ENCODE data around the gene SCAPER.

Gene SCAPER

GRCh38 chr15:76426941-76427340 lies 478.2 kb downstream of the SCAPER start:
- no peak for DNase-seq (ENCODE audit: low read depth)

GRCh38 chr15:76418352-76419140 lies 486.6 kb downstream of the SCAPER start:
- DNase-seq (ENCODE audit: low read depth): no peak

GRCh38 chr15:76401285-76401684 lies 503.9 kb downstream of the SCAPER start:
- DNase-seq (ENCODE audit: low read depth): no peak

- DNase-seq (ENCODE audit: low read depth): no peak
Measured at GRCh38 chr15:76398317-76399104, 506.6 kb downstream of the SCAPER start.

GRCh38 chr15:76393614-76394013 lies 511.5 kb downstream of the SCAPER start:
- DNase-seq (ENCODE audit: low read depth): no peak

GRCh38 chr15:76391847-76392246 lies 513.3 kb downstream of the SCAPER start:
- no peak for DNase-seq (ENCODE audit: low read depth)

GRCh38 chr15:76391309-76391708 lies 513.8 kb downstream of the SCAPER start:
- DNase-seq (ENCODE audit: low read depth): no peak

GRCh38 chr15:76390571-76390970 lies 514.6 kb downstream of the SCAPER start:
- no peak for DNase-seq (ENCODE audit: low read depth)

- no peak for DNase-seq (ENCODE audit: low read depth)
Measured at GRCh38 chr15:76386926-76387325, 518.2 kb downstream of the SCAPER start.

GRCh38 chr15:76386178-76386577 lies 519.0 kb downstream of the SCAPER start:
- no peak for DNase-seq (ENCODE audit: low read depth)

- no peak for DNase-seq (ENCODE audit: low read depth)
Measured at GRCh38 chr15:76384409-76384808, 520.7 kb downstream of the SCAPER start.

- no peak for DNase-seq (ENCODE audit: low read depth)
Measured at GRCh38 chr15:76382987-76383728, 522.0 kb downstream of the SCAPER start.

GRCh38 chr15:76381366-76381765 lies 523.8 kb downstream of the SCAPER start:
- no peak for DNase-seq (ENCODE audit: low read depth)

GRCh38 chr15:76380249-76380648 lies 524.9 kb downstream of the SCAPER start:
- no peak for DNase-seq (ENCODE audit: low read depth)

- no peak for DNase-seq (ENCODE audit: low read depth)
Measured at GRCh38 chr15:76378691-76379090, 526.4 kb downstream of the SCAPER start.

- DNase-seq (ENCODE audit: low read depth): no peak
Measured at GRCh38 chr15:76377751-76378150, 527.4 kb downstream of the SCAPER start.

GRCh38 chr15:76377217-76377616 lies 527.9 kb downstream of the SCAPER start:
- DNase-seq (ENCODE audit: low read depth): no peak

- DNase-seq (ENCODE audit: low read depth): no peak
Measured at GRCh38 chr15:76376816-76377215, 528.3 kb downstream of the SCAPER start.

GRCh38 chr15:76376029-76376428 lies 529.1 kb downstream of the SCAPER start:
- no peak for DNase-seq (ENCODE audit: low read depth)

- no peak for DNase-seq (ENCODE audit: low read depth)
Measured at GRCh38 chr15:76368122-76368621, 537.0 kb downstream of the SCAPER start.

GRCh38 chr15:76366714-76367113 lies 538.4 kb downstream of the SCAPER start:
- DNase-seq (ENCODE audit: low read depth): no peak

- DNase-seq (ENCODE audit: low read depth): no peak
Measured at GRCh38 chr15:76363251-76363650, 541.9 kb downstream of the SCAPER start.

All from stimulated activated CD8-positive, alpha-beta memory T cell treated with anti-CD3 and anti-CD28 coated beads, Interleukin-15, amount 100 ng/mL, for 24 hours (primary cell).